HG02623 (cell line): ENCODE measurements around the gene SLAMF1.
"Not testable (repeated sequence)": the region's sequence is repeated elsewhere in the genome, so short reads cannot be mapped to it uniquely, and the experiment has no call there.

Source experiments
- ATAC-seq: cut with Tn5 transposase; IDR thresholded peaks from one replicate; pipeline ENCODE4 v1.9.1; 2021; ENCODE audit warnings: moderate library complexity; ENCODE audit not compliant: unreplicated experiment

The SLAMF1 gene

GRCh38 chr1:160640359-160641123 lies 6.3 kb downstream of the SLAMF1 start:
- no peak for ATAC-seq

- ATAC-seq: no peak
These were observed 7.2 kb downstream of the SLAMF1 start for GRCh38 chr1:160639652-160640051.

- no peak for ATAC-seq
These were observed 7.9 kb downstream of the SLAMF1 start for GRCh38 chr1:160638926-160639325.

GRCh38 chr1:160638540-160638857 lies 8.3 kb downstream of the SLAMF1 start:
- ATAC-seq: no peak

- no peak for ATAC-seq
These were observed 8.9 kb downstream of the SLAMF1 start for GRCh38 chr1:160637821-160638539.

GRCh38 chr1:160637065-160637464 lies 9.8 kb downstream of the SLAMF1 start:
- no peak for ATAC-seq

GRCh38 chr1:160636547-160636946 lies 10.3 kb downstream of the SLAMF1 start:
- ATAC-seq: no peak

GRCh38 chr1:160636076-160636475 lies 10.8 kb downstream of the SLAMF1 start:
- no peak for ATAC-seq

- no peak for ATAC-seq
These were observed 12.0 kb downstream of the SLAMF1 start for GRCh38 chr1:160634543-160635491.

- ATAC-seq: no peak
These were observed 13.4 kb downstream of the SLAMF1 start for GRCh38 chr1:160633330-160633903.

- ATAC-seq: no peak
These were observed 14.7 kb downstream of the SLAMF1 start for GRCh38 chr1:160631983-160632625.

- ATAC-seq: no peak
These were observed 16.1 kb downstream of the SLAMF1 start for GRCh38 chr1:160630523-160631451.

- no peak for ATAC-seq
These were observed 17.3 kb downstream of the SLAMF1 start for GRCh38 chr1:160629286-160630210.

GRCh38 chr1:160628799-160629263 lies 18.0 kb downstream of the SLAMF1 start:
- no peak for ATAC-seq

GRCh38 chr1:160627677-160628289 lies 19.1 kb downstream of the SLAMF1 start:
- ATAC-seq: not testable (repeated sequence)

- no peak for ATAC-seq
These were observed 20.1 kb downstream of the SLAMF1 start for GRCh38 chr1:160626509-160627342.
